Activated naive CD4-positive, alpha-beta T cell treated with anti-CD3 and anti-CD28 coated beads, Interleukin-2, amount 10 ng/mL, durations not matched to agents 7 days and 5 days (primary cell): ENCODE measurements around the gene PACS1.
"Not testable (repeated sequence)": the region's sequence is repeated elsewhere in the genome, so short reads cannot be mapped to it uniquely, and the experiment has no call there.

Experiments
- CTCF ChIA-PET: fragments of 350-600 bp; sonication (Branson Sonifier 250); formaldehyde crosslinking; loops from one replicate; lab custom pipeline; 2021; ENCODE audit warnings: antibody characterized with exemption; lab: Charles Lee
- DNase-seq: peaks from one replicate; pipeline ENCODE4 v3.0.0-alpha.2; 2020
- H3K27ac Mint-ChIP-seq: one replicate; pipeline ENCODE4 v1.8.0; 2021; ENCODE audit warnings: mild to moderate bottlenecking, moderate library complexity, mixed read lengths
- H3K27me3 Mint-ChIP-seq: one replicate; pipeline ENCODE4 v1.8.0; 2021; ENCODE audit warnings: mild to moderate bottlenecking, mixed read lengths
- H3K36me3 Mint-ChIP-seq: one replicate; pipeline ENCODE4 v1.8.0; 2021; ENCODE audit warnings: mixed read lengths
- H3K4me1 Mint-ChIP-seq: one replicate; pipeline ENCODE4 v1.8.0; 2021; ENCODE audit warnings: mixed read lengths
- H3K4me3 Mint-ChIP-seq: one replicate; pipeline ENCODE4 v1.8.0; 2021; ENCODE audit warnings: mild to moderate bottlenecking, moderate library complexity, mixed read lengths
- H3K9me3 Mint-ChIP-seq: one replicate; pipeline ENCODE4 v1.8.0; 2021; ENCODE audit warnings: mixed read lengths

Gene PACS1

GRCh38 chr11:66114957-66115356, 44.9 kb downstream of the PACS1 start:
- peak overlapping the region; percentile 48 for H3K4me3 Mint-ChIP-seq
- not testable (repeated sequence) for H3K9me3 Mint-ChIP-seq, DNase-seq, H3K27me3 Mint-ChIP-seq, H3K36me3 Mint-ChIP-seq
- peaks cover 83% of the 10 kb centered on the region for H3K4me1 Mint-ChIP-seq
- peak overlapping the region; percentile 90 for H3K27ac Mint-ChIP-seq
- CTCF ChIA-PET: interaction anchor here (0.7 to 2.6 kb wide), 6 partner anchors 9 to 47 kb away, joined by 3 to 19 read pairs (median 5); no protein-coding TSS in a partner anchor

- Mint-ChIP-seq H3K27me3 (no peaks in the 10 kb centered on the region), H3K4me3 (peak overlapping the region; percentile 48), H3K4me1 (peaks cover 87% of the 10 kb centered on the region), H3K27ac (peak overlapping the region; percentile 90), H3K36me3 (peaks cover 10% of the 10 kb centered on the region), H3K9me3 (no peaks in the 10 kb centered on the region)
- peak; percentile 30 for DNase-seq
- CTCF ChIA-PET: interaction anchor here (0.7 to 2.6 kb wide), 9 partner anchors 10 to 128 kb away, joined by 3 to 19 read pairs (median 5); no protein-coding TSS in a partner anchor
These were observed 45.7 kb downstream of the PACS1 start for GRCh38 chr11:66115638-66116301.

- no peaks in the 10 kb centered on the region for H3K27me3 Mint-ChIP-seq
- H3K9me3 Mint-ChIP-seq: no peaks in the 10 kb centered on the region
- peak overlapping the region; percentile 48 for H3K4me3 Mint-ChIP-seq
- H3K27ac Mint-ChIP-seq: peak overlapping the region; percentile 90
- CTCF ChIA-PET: interaction anchor here (0.6 to 2.6 kb wide), 4 partner anchors 9 to 72 kb away, joined by 4 to 19 read pairs (median 6); no protein-coding TSS in a partner anchor
- no peak for DNase-seq
- H3K4me1 Mint-ChIP-seq: peaks cover 89% of the 10 kb centered on the region
- peaks cover 11% of the 10 kb centered on the region for H3K36me3 Mint-ChIP-seq
These were observed 46.7 kb downstream of the PACS1 start for GRCh38 chr11:66116576-66117361.

GRCh38 chr11:66118847-66119246, 48.8 kb downstream of the PACS1 start:
- H3K4me1 Mint-ChIP-seq: peaks cover 78% of the 10 kb centered on the region
- no peaks in the 10 kb centered on the region for H3K27me3 Mint-ChIP-seq
- CTCF ChIA-PET: no interaction called here
- peaks cover 16% of the 10 kb centered on the region for H3K36me3 Mint-ChIP-seq
- no peak overlapping the region for H3K4me3 Mint-ChIP-seq
- no peak overlapping the region for H3K27ac Mint-ChIP-seq
- no peaks in the 10 kb centered on the region for H3K9me3 Mint-ChIP-seq
- DNase-seq: no peak

DNA sequence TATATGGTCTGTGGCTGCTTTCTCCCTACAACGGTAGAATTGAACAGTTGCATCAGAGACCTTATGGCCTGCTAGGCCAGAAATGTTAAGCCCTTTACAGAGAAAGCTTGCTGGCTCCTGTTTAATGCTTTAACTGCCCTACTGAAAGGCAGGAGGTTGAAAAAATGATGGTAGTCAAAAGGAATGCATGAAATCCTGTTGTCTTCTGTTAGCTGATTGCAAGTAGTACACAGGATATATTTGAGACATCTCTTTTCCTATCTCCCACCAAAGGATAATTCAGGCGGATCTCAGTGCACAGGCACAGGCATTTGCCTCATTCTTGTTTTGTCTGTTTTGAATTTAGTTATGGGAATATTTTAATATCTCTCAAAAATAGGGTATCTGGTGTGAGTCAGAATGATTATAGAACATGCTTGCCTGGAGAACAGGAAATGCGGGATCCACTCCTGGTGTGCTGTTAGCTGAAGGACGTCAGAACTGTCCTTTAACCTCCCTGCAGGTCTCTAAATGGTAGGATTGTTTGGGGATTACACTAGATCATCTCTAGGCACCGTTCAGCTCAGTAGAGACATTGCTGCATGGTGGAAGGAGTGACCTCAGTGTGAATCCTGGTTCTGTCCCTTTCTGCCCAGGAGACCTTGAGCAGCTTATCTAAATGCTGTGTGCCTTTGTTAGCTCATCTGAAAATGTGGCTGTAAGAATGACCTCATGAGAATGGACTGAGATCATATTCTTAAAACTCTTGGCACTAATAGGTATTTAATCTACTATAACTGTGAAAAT, 49.5 kb downstream of the PACS1 start:
- H3K4me3 Mint-ChIP-seq: no peak overlapping the region

GRCh38 chr11:66121466-66121865, 51.4 kb downstream of the PACS1 start:
- H3K4me1 Mint-ChIP-seq: peaks cover 79% of the 10 kb centered on the region
- no peaks in the 10 kb centered on the region for H3K27me3 Mint-ChIP-seq
- no peak overlapping the region for H3K4me3 Mint-ChIP-seq
- H3K9me3 Mint-ChIP-seq: no peaks in the 10 kb centered on the region
- CTCF ChIA-PET: no interaction called here
- peaks cover 16% of the 10 kb centered on the region for H3K36me3 Mint-ChIP-seq
- no peak overlapping the region for H3K27ac Mint-ChIP-seq
- DNase-seq: no peak

More for the DNA sequence above, 49.5 kb downstream of the PACS1 start:
- Mint-ChIP-seq H3K27ac (no peak overlapping the region), H3K4me1 (peaks cover 79% of the 10 kb centered on the region), H3K27me3 (no peaks in the 10 kb centered on the region), H3K9me3 (no peaks in the 10 kb centered on the region), H3K36me3 (peaks cover 16% of the 10 kb centered on the region)
- CTCF ChIA-PET: interaction anchor here (1.7 kb wide), 1 partner anchor 75 kb away, joined by 4 read pairs; no protein-coding TSS in a partner anchor
- DNase-seq: no peak

GRCh38 chr11:66123902-66124301, 53.8 kb downstream of the PACS1 start:
- peaks cover 18% of the 10 kb centered on the region for H3K36me3 Mint-ChIP-seq
- H3K27ac Mint-ChIP-seq: peak overlapping the region; percentile 26
- no peaks in the 10 kb centered on the region for H3K9me3 Mint-ChIP-seq
- no peak for DNase-seq
- no peak overlapping the region for H3K4me3 Mint-ChIP-seq
- CTCF ChIA-PET: no interaction called here
- peaks cover 72% of the 10 kb centered on the region for H3K4me1 Mint-ChIP-seq
- H3K27me3 Mint-ChIP-seq: no peaks in the 10 kb centered on the region

DNA sequence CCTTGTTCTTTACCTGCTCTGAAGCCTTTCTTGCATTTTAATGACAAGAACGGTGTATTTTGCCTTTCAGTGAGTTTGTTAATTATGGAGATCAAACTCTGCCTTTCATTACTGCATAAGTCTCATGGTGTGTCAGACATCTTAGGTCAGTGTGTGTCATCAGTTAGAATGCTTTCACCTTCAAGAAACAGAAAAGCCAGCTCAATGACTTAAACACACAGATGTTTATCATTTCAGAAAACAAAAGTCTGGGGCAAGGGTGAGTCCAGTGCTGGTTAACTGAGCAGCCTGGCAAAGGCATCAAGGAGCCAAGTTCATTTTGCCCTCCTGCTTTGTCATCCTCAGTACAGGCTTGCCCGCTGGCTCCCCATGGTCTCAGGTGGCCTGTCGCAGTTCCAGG, 54.5 kb downstream of the PACS1 start:
- no peak overlapping the region for H3K27ac Mint-ChIP-seq
- peaks cover 66% of the 10 kb centered on the region for H3K4me1 Mint-ChIP-seq

GRCh38 chr11:66126064-66126463, 56.0 kb downstream of the PACS1 start:
- H3K4me3 Mint-ChIP-seq: peak overlapping the region; percentile 62
- DNase-seq: no peak
- H3K4me1 Mint-ChIP-seq: peaks cover 60% of the 10 kb centered on the region
- no peaks in the 10 kb centered on the region for H3K27me3 Mint-ChIP-seq
- no peaks in the 10 kb centered on the region for H3K9me3 Mint-ChIP-seq
- CTCF ChIA-PET: interaction anchor here (0.7 to 2.9 kb wide), 7 partner anchors 10 to 58 kb away, joined by 3 to 19 read pairs (median 7); no protein-coding TSS in a partner anchor
- H3K27ac Mint-ChIP-seq: peak overlapping the region; percentile 97
- H3K36me3 Mint-ChIP-seq: peaks cover 13% of the 10 kb centered on the region

More for the DNA sequence above, 54.5 kb downstream of the PACS1 start:
- no peak overlapping the region for H3K4me3 Mint-ChIP-seq
- no peaks in the 10 kb centered on the region for H3K27me3 Mint-ChIP-seq
- H3K36me3 Mint-ChIP-seq: peaks cover 18% of the 10 kb centered on the region
- H3K9me3 Mint-ChIP-seq: no peaks in the 10 kb centered on the region
- CTCF ChIA-PET: interaction anchor here (2.9 kb wide), 2 partner anchors 8 to 56 kb away, joined by 12 to 19 read pairs; no protein-coding TSS in a partner anchor
- no peak for DNase-seq

DNA sequence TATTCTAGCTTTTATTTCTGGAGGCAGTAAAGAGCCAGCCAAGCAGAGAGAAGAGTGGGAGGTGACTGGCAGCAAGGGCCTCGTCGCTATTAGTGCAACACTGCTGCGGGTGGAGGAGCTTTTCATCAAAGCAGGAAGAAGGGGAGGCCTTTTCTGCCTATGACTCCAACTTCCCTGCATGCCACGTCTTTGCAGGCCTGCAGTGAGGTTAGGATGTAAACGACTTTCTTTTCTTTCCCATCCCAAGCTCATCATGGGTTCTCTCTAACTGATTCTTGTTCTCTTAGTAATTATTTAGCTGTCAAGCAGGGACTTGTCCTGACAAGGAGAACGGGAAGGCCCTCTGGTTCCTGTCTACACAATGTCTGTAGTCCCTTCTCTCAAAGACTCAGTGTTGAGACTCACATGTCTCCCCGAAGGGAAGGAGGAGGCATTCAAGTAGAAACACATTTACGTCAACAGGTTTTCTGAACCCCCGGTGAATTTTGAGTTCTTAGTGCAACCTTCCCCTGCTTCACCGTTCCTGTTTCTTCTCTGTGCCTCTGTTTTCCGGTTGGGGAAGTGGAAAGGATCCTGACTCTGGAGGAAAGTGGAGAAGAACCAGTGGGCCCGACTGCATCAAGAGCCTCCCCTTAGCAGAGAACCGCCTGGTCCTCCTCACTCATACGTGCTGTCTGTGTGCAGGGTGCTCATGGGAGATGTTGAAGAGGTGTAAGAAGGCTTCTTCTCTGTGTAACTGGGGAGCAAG, 56.9 kb downstream of the PACS1 start:
- H3K27ac Mint-ChIP-seq: peak overlapping the region; percentile 97

GRCh38 chr11:66130978-66131377, 60.9 kb downstream of the PACS1 start:
- Mint-ChIP-seq H3K27me3 (no peaks in the 10 kb centered on the region), H3K36me3 (peaks cover 7% of the 10 kb centered on the region), H3K4me1 (peaks cover 41% of the 10 kb centered on the region), H3K27ac (no peak overlapping the region), H3K4me3 (no peak overlapping the region), H3K9me3 (no peaks in the 10 kb centered on the region)
- CTCF ChIA-PET: no interaction called here
- no peak for DNase-seq

More for the DNA sequence above, 56.9 kb downstream of the PACS1 start:
- Mint-ChIP-seq H3K9me3 (no peaks in the 10 kb centered on the region), H3K36me3 (peaks cover 13% of the 10 kb centered on the region), H3K27me3 (no peaks in the 10 kb centered on the region), H3K4me3 (peak overlapping the region; percentile 62), H3K4me1 (peaks cover 64% of the 10 kb centered on the region)
- DNase-seq: peak; percentile 74
- CTCF ChIA-PET: interaction anchor here (0.7 to 2.9 kb wide), 7 partner anchors 9 to 58 kb away, joined by 3 to 19 read pairs (median 7); no protein-coding TSS in a partner anchor

DNA sequence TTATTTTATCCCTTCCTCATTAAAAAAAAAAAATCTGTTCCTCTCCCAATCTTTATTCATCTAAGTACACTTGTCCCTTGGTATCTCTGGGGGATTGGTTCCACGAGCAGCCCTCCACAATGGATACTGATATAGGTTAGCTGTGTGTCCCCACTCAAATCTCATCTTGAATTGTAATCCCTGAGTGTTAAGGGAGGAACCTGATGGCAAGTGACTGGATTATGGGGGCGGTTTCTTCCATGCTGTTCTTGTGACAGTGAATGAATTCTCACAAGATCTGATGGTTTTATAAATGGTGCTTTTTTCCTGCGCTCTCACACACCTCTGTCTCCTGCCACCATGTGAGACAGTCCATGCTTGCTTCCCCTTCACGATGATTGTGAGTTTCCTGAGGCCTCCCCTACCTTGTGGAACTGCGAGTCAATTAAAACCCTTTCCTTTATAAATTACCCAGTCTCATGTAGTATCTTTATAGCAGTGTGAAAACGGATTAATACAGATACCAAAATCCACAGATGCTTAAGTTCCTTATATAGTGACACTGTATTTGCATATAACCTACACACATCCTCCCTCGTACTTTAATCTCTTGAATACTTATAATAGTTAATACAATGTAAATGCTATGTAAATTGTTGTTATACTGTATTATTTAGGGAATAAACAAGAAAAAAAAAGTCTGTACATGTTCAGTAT, 62.0 kb downstream of the PACS1 start:
- Mint-ChIP-seq H3K4me3 (no peak overlapping the region), H3K9me3 (no peaks in the 10 kb centered on the region), H3K27me3 (no peaks in the 10 kb centered on the region), H3K27ac (no peak overlapping the region), H3K4me1 (peaks cover 36% of the 10 kb centered on the region), H3K36me3 (peaks cover 7% of the 10 kb centered on the region)
- no peak for DNase-seq
- CTCF ChIA-PET: interaction anchor here (3.0 to 5.3 kb wide), 2 partner anchors 62 to 78 kb away, joined by 8 to 89 read pairs; partner anchors contain the start of gene PACS1
